MCF 10A (cell line): ENCODE measurements around the gene HLCS. TPM values are rescaled to one million over a fixed set of nuclear protein-coding genes. Genes with fewer than 3 reads are reported as not detected.

Source experiments
- BruUV-seq: library from RNA; stranded (reverse); fragments of 400-500 nt; replicated peaks from 2 replicates; lab custom pipeline; 2021; lab: Mats Ljungman, UMichigan
- CTCF ChIA-PET: fragments of 300-600 bp; sonication (Branson Sonifier 250); formaldehyde crosslinking; extraction: SDS; loops from one replicate; lab custom pipeline; 2021; ENCODE audit warnings: antibody characterized with exemption, inconsistent platforms; lab: Yijun Ruan, JAX
- POLR2A ChIA-PET: fragments of 300-600, 350-650 bp; sonication (Branson Sonifier 250); formaldehyde crosslinking; extraction: SDS; loops from one replicate; lab custom pipeline; 2020; ENCODE audit warnings: antibody characterized with exemption, inconsistent platforms; lab: Yijun Ruan, JAX
- DNase-seq: peaks from one replicate; pipeline ENCODE4 v3.0.0-alpha.2; 2018; ENCODE audit not compliant: unreplicated experiment
- H3K27ac Mint-ChIP-seq: one replicate; pipeline ENCODE4 v1.8.0; 2022; ENCODE audit warnings: mild to moderate bottlenecking, low read depth, mixed read lengths; ENCODE audit not compliant: unreplicated experiment
- H3K27me3 Mint-ChIP-seq: one replicate; pipeline ENCODE4 v1.8.0; 2022; ENCODE audit warnings: mixed read lengths; ENCODE audit not compliant: insufficient read depth, unreplicated experiment
- H3K36me3 Mint-ChIP-seq: one replicate; pipeline ENCODE4 v1.8.0; 2022; ENCODE audit warnings: mild to moderate bottlenecking, moderate library complexity, mixed read lengths; ENCODE audit not compliant: insufficient read depth, unreplicated experiment
- H3K4me1 Mint-ChIP-seq: one replicate; pipeline ENCODE4 v1.8.0; 2022; ENCODE audit warnings: mixed read lengths; ENCODE audit not compliant: insufficient read depth, unreplicated experiment
- H3K4me3 Mint-ChIP-seq: one replicate; pipeline ENCODE4 v1.8.0; 2022; ENCODE audit warnings: mild to moderate bottlenecking, moderate library complexity, mixed read lengths; ENCODE audit not compliant: unreplicated experiment
- H3K9me3 Mint-ChIP-seq: one replicate; pipeline ENCODE4 v1.8.0; 2022; ENCODE audit warnings: mixed read lengths; ENCODE audit not compliant: unreplicated experiment
- intact Hi-C: fragments of 100-400 bp; cut with micrococcal nuclease; formaldehyde crosslinking; loops from 2 replicates; pipeline ENCODE4 v1.14.1; 2022
- total RNA-seq: library from RNA; stranded (reverse); gene quantifications from 2 replicates; pipeline ENCODE4 v1.2.3, GENCODE V29; 2022
- TF ChIP-seq, protein P1 (sequence below): fragments of 200-600 bp; IDR thresholded peaks from one replicate; pipeline ENCODE4 v1.8.0; 2022; ENCODE audit warnings: antibody characterized with exemption, mild to moderate bottlenecking; ENCODE audit not compliant: unreplicated experiment

HLCS gene
- total RNA-seq, 1 experiment from 2014 or later: 46.1 TPM

DNA sequence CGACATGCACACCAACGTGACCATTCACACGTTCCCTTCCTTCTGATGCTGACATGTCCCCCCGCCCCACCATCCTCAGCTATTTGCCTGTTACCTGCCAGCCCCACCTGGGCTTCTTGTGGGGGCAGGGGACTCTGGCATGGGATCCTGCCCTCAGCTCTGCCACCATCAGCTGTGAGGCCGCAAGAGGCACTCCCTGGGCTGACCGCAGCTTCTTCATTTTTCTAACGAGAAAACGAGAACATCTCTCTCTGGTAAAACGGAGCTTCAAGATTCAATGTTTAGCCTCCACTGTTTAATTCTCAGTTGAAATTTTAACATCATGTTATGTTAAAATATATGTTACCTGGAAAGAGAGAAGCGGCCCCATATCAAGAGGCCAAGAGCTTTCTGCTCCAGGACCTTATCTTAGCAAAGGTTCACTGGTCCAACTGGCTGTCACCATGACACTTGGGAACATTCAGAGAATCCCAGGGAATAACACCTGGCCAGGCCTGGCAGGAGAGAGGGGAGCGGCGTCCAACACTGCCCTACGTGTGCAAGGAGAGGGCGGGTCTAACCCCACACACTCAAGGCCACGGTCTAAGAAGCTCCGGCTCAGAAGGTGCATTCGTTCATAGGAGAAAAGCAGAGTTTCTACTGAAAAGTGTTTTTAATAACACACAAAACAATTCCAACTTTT is 51.3 kb downstream of the HLCS start:
- H3K36me3 Mint-ChIP-seq: peaks cover 12% of the 10 kb centered on the region
- peaks cover 4% of the 10 kb centered on the region for H3K4me1 Mint-ChIP-seq
- no peaks in the 10 kb centered on the region for H3K27me3 Mint-ChIP-seq
- no peaks in the 10 kb centered on the region for H3K9me3 Mint-ChIP-seq
- intact Hi-C loops: loop anchor here (10.0 kb wide), 1 partner anchor 130 kb away; no protein-coding TSS in a partner anchor
- H3K4me3 Mint-ChIP-seq: no peak overlapping the region
- TF ChIP-seq, protein P1, sequence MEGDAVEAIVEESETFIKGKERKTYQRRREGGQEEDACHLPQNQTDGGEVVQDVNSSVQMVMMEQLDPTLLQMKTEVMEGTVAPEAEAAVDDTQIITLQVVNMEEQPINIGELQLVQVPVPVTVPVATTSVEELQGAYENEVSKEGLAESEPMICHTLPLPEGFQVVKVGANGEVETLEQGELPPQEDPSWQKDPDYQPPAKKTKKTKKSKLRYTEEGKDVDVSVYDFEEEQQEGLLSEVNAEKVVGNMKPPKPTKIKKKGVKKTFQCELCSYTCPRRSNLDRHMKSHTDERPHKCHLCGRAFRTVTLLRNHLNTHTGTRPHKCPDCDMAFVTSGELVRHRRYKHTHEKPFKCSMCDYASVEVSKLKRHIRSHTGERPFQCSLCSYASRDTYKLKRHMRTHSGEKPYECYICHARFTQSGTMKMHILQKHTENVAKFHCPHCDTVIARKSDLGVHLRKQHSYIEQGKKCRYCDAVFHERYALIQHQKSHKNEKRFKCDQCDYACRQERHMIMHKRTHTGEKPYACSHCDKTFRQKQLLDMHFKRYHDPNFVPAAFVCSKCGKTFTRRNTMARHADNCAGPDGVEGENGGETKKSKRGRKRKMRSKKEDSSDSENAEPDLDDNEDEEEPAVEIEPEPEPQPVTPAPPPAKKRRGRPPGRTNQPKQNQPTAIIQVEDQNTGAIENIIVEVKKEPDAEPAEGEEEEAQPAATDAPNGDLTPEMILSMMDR: no peak
- POLR2A ChIA-PET: no interaction called here
- BruUV-seq: no TSS peak
- no peak for DNase-seq
- H3K27ac Mint-ChIP-seq: peak overlapping the region; percentile 51
- CTCF ChIA-PET: interaction anchor here (0.8 to 4.1 kb wide), 8 partner anchors 10 to 496 kb away, joined by 3 to 60 read pairs (median 7); partner anchors contain the start of gene SIM2

DNA sequence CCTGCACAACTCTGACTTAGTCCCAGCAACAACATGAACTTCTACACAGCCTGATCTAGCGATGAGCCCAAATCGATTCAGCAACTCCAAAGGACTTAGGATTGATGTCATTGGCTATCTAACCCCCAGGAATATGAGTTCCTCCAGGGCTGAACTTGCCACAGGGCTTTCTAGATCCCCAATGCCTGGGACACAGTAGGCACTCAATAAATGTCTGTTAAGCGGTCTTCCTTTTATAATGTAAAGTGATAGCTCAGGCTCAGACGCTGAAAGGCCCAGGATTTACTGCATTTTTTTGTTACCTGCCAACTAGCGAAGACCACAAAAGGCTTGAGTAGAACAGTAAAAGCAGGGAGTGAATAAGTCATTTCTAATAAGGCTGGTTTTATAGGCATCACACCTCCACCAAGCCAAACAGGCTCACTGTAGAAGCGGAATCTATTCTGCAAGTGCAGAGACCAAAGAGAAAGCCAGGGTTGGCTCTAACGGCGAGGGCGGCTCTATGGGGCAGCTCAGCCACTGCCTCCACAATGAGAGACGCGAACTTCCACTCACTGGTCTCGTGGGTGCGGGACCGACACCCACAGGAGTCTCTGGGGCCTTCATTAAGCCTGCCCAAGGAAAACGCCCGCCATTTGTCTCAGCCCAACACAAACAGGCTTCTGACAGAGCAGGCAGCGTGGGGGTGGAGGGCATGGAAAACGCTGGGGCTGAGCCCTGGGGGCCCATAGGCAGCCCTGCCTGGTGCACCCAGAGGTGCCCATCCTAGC is 52.0 kb downstream of the HLCS start:
- TF ChIP-seq, protein P1: no peak
- BruUV-seq: no TSS peak

DNA sequence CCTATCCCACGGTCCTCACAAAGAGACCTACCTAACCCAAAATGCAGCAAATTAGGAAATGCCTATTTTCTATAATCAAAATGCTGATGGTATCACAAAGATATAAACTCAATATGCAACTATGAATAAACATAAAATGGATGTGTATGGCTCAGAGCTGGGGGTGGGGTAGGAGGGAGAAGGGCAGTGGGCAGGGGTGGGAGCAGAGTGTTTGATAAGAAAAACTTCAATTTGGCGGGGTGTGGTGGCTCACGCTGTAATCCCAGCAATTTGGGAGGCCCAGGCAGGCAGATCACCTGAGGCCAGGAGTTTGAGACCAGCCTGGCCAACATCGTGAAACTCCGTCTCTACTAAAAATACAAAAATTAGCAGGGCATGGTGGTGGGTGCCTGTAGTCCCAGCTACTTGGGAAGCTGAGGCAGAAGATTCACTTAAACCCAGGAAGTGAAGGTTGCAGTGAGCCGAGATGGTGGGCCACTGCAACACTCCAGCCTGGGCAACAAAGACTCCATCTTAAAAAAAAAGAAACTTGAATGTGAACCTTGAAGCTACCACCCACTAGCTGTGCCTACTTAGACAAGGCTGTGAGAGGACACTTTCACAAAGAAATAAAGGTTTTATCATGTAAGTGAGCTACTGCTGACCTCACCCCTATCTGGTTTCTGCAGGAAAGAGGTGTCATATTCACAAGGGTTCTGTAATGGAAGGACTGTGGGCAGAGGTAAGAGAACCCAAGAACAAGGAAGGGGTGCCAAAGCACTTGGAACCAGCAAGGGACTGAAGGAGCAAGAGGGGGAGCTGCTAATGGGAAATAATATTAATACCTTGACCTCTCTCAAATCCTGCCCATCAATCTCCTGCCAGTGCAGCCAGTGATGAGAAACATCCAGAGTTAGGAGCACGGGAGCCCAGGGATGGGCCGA is 53.0 kb downstream of the HLCS start:
- no peaks in the 10 kb centered on the region for H3K9me3 Mint-ChIP-seq
- H3K36me3 Mint-ChIP-seq: peaks cover 8% of the 10 kb centered on the region
- CTCF ChIA-PET: interaction anchor here (0.7 to 1.3 kb wide), 6 partner anchors 13 to 410 kb away, joined by 3 to 6 read pairs (median 4); no protein-coding TSS in a partner anchor
- DNase-seq: no peak
- H3K4me3 Mint-ChIP-seq: no peak overlapping the region
- no peaks in the 10 kb centered on the region for H3K27me3 Mint-ChIP-seq
- intact Hi-C loops: loop anchor here (5.0 to 10.0 kb wide), 2 partner anchors 129 to 211 kb away; no protein-coding TSS in a partner anchor
- H3K4me1 Mint-ChIP-seq: peaks cover 10% of the 10 kb centered on the region
- POLR2A ChIA-PET: no interaction called here
- peak overlapping the region; percentile 99 for H3K27ac Mint-ChIP-seq
- TF ChIP-seq, protein P1: no peak
- BruUV-seq: no TSS peak

More for the DNA sequence above, 52.0 kb downstream of the HLCS start:
- Mint-ChIP-seq H3K27ac (peak overlapping the region; percentile 51), H3K4me1 (peaks cover 10% of the 10 kb centered on the region), H3K4me3 (no peak overlapping the region), H3K9me3 (no peaks in the 10 kb centered on the region), H3K27me3 (no peaks in the 10 kb centered on the region), H3K36me3 (peaks cover 8% of the 10 kb centered on the region)
- DNase-seq: no peak
- POLR2A ChIA-PET: no interaction called here
- intact Hi-C loops: loop anchor here (5.0 to 10.0 kb wide), 2 partner anchors 130 to 212 kb away; no protein-coding TSS in a partner anchor
- CTCF ChIA-PET: interaction anchor here (0.6 to 1.8 kb wide), 5 partner anchors 198 to 495 kb away, joined by 3 to 7 read pairs (median 4); partner anchors contain the start of gene SIM2
